H9 (cell line): ENCODE data around the gene HLA-E. TPM values are rescaled to one million over a fixed set of nuclear protein-coding genes. Genes with fewer than 3 reads are reported as not detected.
"Not testable (repeated sequence)": the region's sequence is repeated elsewhere in the genome, so short reads cannot be mapped to it uniquely, and the experiment has no call there.

Experiments
- DNase-seq: peaks from one replicate; pipeline ENCODE4 v3.0.0-alpha.2; 2017
- H2AFZ ChIP-seq: one replicate; pipeline ENCODE4 v1.6.1; 2013; ENCODE audit warnings: mild to moderate bottlenecking, low read length, control low read depth, moderate library complexity
- H2AK5ac ChIP-seq: 2 replicates; pipeline ENCODE4 v1.6.1; 2013; ENCODE audit warnings: low read length, control low read depth, mixed read lengths; ENCODE audit not compliant: insufficient read length
- H2BK120ac ChIP-seq: one replicate; pipeline ENCODE4 v1.6.1; 2013; ENCODE audit warnings: low read depth, mild to moderate bottlenecking, low read length, control low read depth, inconsistent platforms; ENCODE audit not compliant: poor library complexity, severe bottlenecking
- H2BK12ac ChIP-seq: 2 replicates; pipeline ENCODE4 v1.6.1; 2013; ENCODE audit warnings: low read length, control low read depth, mixed read lengths, low read depth; ENCODE audit not compliant: insufficient read length
- H2BK15ac ChIP-seq: 2 replicates; pipeline ENCODE4 v1.6.1; 2013; ENCODE audit warnings: low read depth, low read length, control low read depth
- H2BK20ac ChIP-seq: one replicate; pipeline ENCODE4 v1.6.1; 2013; ENCODE audit warnings: low read depth, mild to moderate bottlenecking, low read length, control low read depth, inconsistent platforms; ENCODE audit not compliant: poor library complexity, severe bottlenecking
- H2BK5ac ChIP-seq: 2 replicates; pipeline ENCODE4 v1.6.1; 2013; ENCODE audit warnings: low read length, control low read depth, mixed read lengths; ENCODE audit not compliant: insufficient read length
- H3K14ac ChIP-seq: 2 replicates; pipeline ENCODE4 v1.6.1; 2013; ENCODE audit warnings: low read length, control low read depth; ENCODE audit not compliant: insufficient read depth
- H3K18ac ChIP-seq: 2 replicates; pipeline ENCODE4 v1.6.1; 2013; ENCODE audit warnings: low read depth, mild to moderate bottlenecking, mixed read lengths, low read length, control low read depth; ENCODE audit not compliant: insufficient read length
- H3K23ac ChIP-seq: 2 replicates; pipeline ENCODE4 v1.6.1; 2013; ENCODE audit warnings: low read length, control low read depth, mixed read lengths, low read depth; ENCODE audit not compliant: insufficient read length
- H3K23me2 ChIP-seq: 2 replicates; pipeline ENCODE4 v1.6.1; 2013; ENCODE audit warnings: low read depth, mild to moderate bottlenecking, mixed read lengths, low read length, control low read depth; ENCODE audit not compliant: insufficient read length, poor library complexity, severe bottlenecking
- H3K27ac ChIP-seq: 2 replicates; pipeline ENCODE4 v1.5.1; 2013; ENCODE audit warnings: low read length, control low read depth, mixed read lengths, low read depth; ENCODE audit not compliant: insufficient read length
- H3K27me3 ChIP-seq: 2 replicates; pipeline ENCODE4 v1.6.1; 2013; ENCODE audit warnings: low read length, control low read depth, inconsistent platforms; ENCODE audit not compliant: insufficient read depth
- H3K4ac ChIP-seq: 2 replicates; pipeline ENCODE4 v1.6.1; 2013; ENCODE audit warnings: low read depth, mild to moderate bottlenecking, control low read depth, inconsistent platforms, low read length, moderate library complexity
- H3K4me1 ChIP-seq: 2 replicates; pipeline ENCODE4 v1.6.1; 2013; ENCODE audit warnings: low read length, control low read depth, inconsistent platforms; ENCODE audit not compliant: insufficient read depth
- H3K4me2 ChIP-seq: 2 replicates; pipeline ENCODE4 v1.6.1; 2013; ENCODE audit warnings: low read length, control low read depth, mixed read lengths; ENCODE audit not compliant: insufficient read length, insufficient read depth
- H3K56ac ChIP-seq: 2 replicates; pipeline ENCODE4 v1.6.1; 2013; ENCODE audit warnings: low read depth, mild to moderate bottlenecking, mixed read lengths, low read length, control low read depth; ENCODE audit not compliant: insufficient read length
- H3K79me1 ChIP-seq: 2 replicates; pipeline ENCODE4 v1.6.1; 2013; ENCODE audit warnings: low read depth, mild to moderate bottlenecking, moderate library complexity, low read length, control low read depth, inconsistent platforms; ENCODE audit not compliant: insufficient read depth, poor library complexity, severe bottlenecking
- H3K79me2 ChIP-seq: 2 replicates; pipeline ENCODE4 v1.6.1; 2013; ENCODE audit warnings: low read length, control low read depth, inconsistent platforms; ENCODE audit not compliant: insufficient read depth
- H3K9ac ChIP-seq: 2 replicates; pipeline ENCODE4 v1.6.1; 2013; ENCODE audit warnings: low read length, control low read depth, mixed read lengths; ENCODE audit not compliant: insufficient read length; ENCODE audit errors: extremely low read depth
- H3K9me3 ChIP-seq: one replicate; pipeline ENCODE4 v1.6.1; 2013; ENCODE audit warnings: low read depth, low read length, inconsistent platforms; ENCODE audit not compliant: control insufficient read depth
- H3T11ph ChIP-seq: one replicate; pipeline ENCODE4 v1.6.1; 2013; ENCODE audit warnings: mild to moderate bottlenecking, low read length, control low read depth, inconsistent platforms
- H4K20me1 ChIP-seq: one replicate; pipeline ENCODE4 v1.6.1; 2013; ENCODE audit not compliant: control insufficient read depth, insufficient read length, insufficient read depth
- H4K5ac ChIP-seq: 2 replicates; pipeline ENCODE4 v1.6.1; 2013; ENCODE audit warnings: low read depth, mild to moderate bottlenecking, mixed read lengths, low read length, control low read depth; ENCODE audit not compliant: insufficient read length
- H4K8ac ChIP-seq: replicated peaks from 2 replicates; pipeline ENCODE4 v1.6.1; 2013; ENCODE audit warnings: low read length, control low read depth, mixed read lengths, low read depth; ENCODE audit not compliant: insufficient read length
- H4K91ac ChIP-seq: 2 replicates; pipeline ENCODE4 v1.6.1; 2013; ENCODE audit warnings: low read depth, mild to moderate bottlenecking, moderate library complexity, mixed read lengths, low read length, control low read depth; ENCODE audit not compliant: insufficient read length
- H3K27ac Mint-ChIP-seq, 3 experiments: 2 replicates in 2 of 3; 3 replicates in 1 of 3; pipeline ENCODE4 v1.8.0; 2020 to 2021; ENCODE audit warnings: mixed read lengths in 3 of 3, mild to moderate bottlenecking in 1 of 3, moderate library complexity in 1 of 3
- H3K27me3 Mint-ChIP-seq: 2 replicates; pipeline ENCODE4 v1.8.0; 2021; ENCODE audit warnings: low read depth, mild to moderate bottlenecking, moderate library complexity, mixed read lengths
- H3K36me3 Mint-ChIP-seq, 3 experiments: 2 replicates in 2 of 3; 3 replicates in 1 of 3; pipeline ENCODE4 v1.8.0; 2020 to 2021; ENCODE audit warnings: low read depth in 3 of 3, mixed read lengths in 3 of 3; ENCODE audit not compliant: insufficient read depth in 1 of 3
- H3K4me1 Mint-ChIP-seq, 2 experiments: 2 replicates each; pipeline ENCODE4 v1.8.0; 2020; ENCODE audit warnings: mixed read lengths in 2 of 2
- H3K4me3 Mint-ChIP-seq, 2 experiments: 2 replicates in 1 of 2; 3 replicates in 1 of 2; pipeline ENCODE4 v1.8.0; 2020 to 2021; ENCODE audit warnings: mild to moderate bottlenecking in 2 of 2, mixed read lengths in 2 of 2, moderate library complexity in 1 of 2
- H3K9me3 Mint-ChIP-seq, 2 experiments: 2 replicates in 1 of 2; 3 replicates in 1 of 2; pipeline ENCODE4 v1.8.0; 2020; ENCODE audit warnings: mild to moderate bottlenecking in 2 of 2, mixed read lengths in 2 of 2, moderate library complexity in 1 of 2
- WGBS: extraction: QIAGEN DNeasy Blood & Tissue Kit; methylation state at CpG from one replicate; pipeline ENCODE4 v1.1.7; 2013; ENCODE audit warnings: missing lambda C conversion rate, low lambda C conversion rate, mixed read lengths; ENCODE audit not compliant: insufficient read length; ENCODE audit errors: extremely low coverage; 5-methylcytosine and 5-hydroxymethylcytosine counted together
- total RNA-seq: library from RNA; stranded (reverse); gene quantifications from 2 replicates; pipeline ENCODE4 v1.2.1, GENCODE V29; 2021

Gene HLA-E
- total RNA-seq, 1 experiment from 2014 or later = 28.1 TPM

DNA sequence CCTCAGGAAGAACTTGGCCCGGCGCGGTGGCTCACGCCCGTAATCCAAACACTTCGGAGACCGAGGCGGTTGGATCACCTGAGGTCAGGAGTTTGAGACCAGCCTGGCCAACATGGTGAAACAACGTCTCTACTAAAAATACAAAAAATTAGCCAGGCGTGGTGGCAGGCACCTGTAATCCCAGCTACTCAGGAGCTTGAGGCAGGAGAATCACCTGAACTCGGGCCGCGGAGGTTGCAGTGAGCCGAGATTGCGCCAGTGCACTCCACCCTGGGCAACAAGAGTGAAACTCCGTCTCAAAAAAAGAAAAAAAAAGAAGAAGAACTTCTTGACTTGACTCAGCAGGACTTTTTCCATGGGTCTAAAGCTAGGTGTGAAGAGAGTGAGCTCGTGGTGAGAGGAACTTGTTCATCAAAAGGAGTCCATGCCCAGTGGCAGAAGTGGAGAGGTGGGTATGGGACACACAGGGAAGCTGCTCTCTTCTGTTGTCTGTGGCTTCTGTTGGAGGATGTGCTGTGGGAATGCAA lies 40.1 kb downstream of the HLA-E start:
- not testable (repeated sequence) for H3K23ac ChIP-seq, H3K18ac ChIP-seq, H4K8ac ChIP-seq, H3T11ph ChIP-seq, H4K5ac ChIP-seq, H3K79me2 ChIP-seq, H3K56ac ChIP-seq, H3K4me2 ChIP-seq, H3K23me2 ChIP-seq, H3K4me3 Mint-ChIP-seq, H2BK15ac ChIP-seq, H2BK20ac ChIP-seq, H4K20me1 ChIP-seq, H3K4me1 ChIP-seq, H3K79me1 ChIP-seq, H3K9me3 ChIP-seq, H2AK5ac ChIP-seq, DNase-seq, H3K9me3 Mint-ChIP-seq, H3K14ac ChIP-seq, H2BK5ac ChIP-seq, H3K27ac Mint-ChIP-seq, H3K4me1 Mint-ChIP-seq, H3K4ac ChIP-seq, H3K27ac ChIP-seq, H2AFZ ChIP-seq, H3K9ac ChIP-seq, H2BK120ac ChIP-seq, H2BK12ac ChIP-seq, H3K36me3 Mint-ChIP-seq, H4K91ac ChIP-seq, H3K27me3 ChIP-seq
- peaks cover 17% of the 10 kb centered on the region for H3K27me3 Mint-ChIP-seq
- WGBS = no CpG with 5 or more reads among the region's 17 CpGs
